Stimulated activated CD4-positive, alpha-beta T cell treated with anti-CD3 and anti-CD28 coated beads, Interleukin-15, amount 100 ng/mL, for 48 hours (primary cell): ENCODE measurements around the gene NUTM2G.
"Not testable (repeated sequence)": the region's sequence is repeated elsewhere in the genome, so short reads cannot be mapped to it uniquely, and the experiment has no call there.

ENCODE experiments used
- DNase-seq, 2 donors: peaks; one replicate each; pipeline ENCODE4 v3.0.0-alpha.2; 2020; ENCODE audit warnings: low read depth in 2 of 2

The NUTM2G gene

DNA sequence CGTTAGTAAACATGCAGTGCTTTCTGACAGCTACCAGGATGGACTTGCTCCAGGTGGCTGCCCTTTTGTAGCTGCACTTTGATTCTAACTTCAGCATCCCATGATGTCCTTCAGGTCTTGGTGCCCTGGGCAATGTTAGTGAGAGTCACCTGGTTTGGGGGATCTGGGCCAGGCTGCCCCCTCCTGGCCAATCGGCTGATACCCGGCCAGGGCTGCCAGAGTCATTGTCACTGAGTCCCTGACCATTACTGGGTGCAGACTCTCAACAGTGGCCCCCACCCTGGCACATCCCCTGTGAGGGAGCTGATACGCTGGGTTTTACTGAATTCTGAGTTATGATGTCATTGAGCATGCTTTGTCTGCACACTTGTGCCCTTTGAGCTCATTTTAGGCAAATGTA is 13.5 kb downstream of the NUTM2G start:
- not testable (repeated sequence) for DNase-seq

DNA sequence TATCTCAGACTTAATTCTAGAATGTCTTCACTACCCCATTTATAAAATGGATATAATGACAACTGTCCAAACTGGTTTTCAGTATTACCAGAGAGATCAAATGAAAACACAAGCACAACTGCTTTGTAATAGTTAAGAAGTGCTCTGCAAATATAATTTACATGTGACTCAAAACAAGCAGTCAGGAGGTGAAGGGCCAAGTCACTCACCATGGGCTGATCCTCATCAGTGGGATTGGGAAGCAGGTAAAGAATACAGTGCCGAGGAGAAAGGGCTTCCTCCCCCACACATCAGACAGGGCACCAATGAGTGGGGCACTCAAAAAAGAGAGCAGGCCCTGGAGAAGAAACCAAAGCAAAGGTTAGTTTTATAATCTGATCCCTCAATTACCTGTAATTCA is 20.7 kb downstream of the NUTM2G start:
- DNase-seq, result not testable (repeated sequence)

DNA sequence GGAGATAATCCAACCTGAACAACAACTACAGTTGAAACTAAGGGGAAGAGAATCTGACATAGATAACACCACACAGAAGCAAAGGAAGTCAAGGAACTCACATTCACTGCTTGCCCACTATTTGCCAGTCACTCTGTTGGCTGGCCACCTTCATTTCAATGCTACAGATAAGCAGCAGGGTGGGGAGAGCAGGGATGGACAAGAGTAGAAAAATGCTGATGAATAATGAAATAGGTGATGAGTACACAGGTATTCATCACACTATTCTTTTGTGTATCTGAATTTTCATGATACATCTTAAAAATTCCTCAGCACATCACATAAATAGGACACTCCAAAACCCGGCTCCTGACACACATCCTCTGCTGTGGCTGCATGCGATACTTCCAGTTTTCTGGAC is 21.9 kb downstream of the NUTM2G start:
- not testable (repeated sequence) for DNase-seq

DNA sequence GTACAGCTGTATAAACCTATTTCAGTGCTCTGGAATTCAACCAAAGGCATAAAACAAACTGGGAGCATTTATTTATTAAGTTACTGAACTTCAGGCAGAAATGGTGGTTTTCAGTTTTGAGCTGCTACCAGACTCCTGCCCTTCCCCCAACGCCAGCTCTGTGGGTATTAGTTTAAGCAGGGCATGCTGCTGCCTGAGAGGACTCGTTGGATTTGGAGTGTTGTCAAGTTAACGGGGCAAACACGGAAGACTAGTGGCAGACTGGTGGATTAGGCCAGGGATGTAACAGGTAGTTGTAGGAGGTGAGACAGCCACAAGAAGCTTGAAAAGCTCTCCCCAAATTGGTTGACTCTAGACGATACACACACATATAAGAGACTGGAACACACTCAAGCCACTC is 38.9 kb downstream of the NUTM2G start:
- DNase-seq, result not testable (repeated sequence)

DNA sequence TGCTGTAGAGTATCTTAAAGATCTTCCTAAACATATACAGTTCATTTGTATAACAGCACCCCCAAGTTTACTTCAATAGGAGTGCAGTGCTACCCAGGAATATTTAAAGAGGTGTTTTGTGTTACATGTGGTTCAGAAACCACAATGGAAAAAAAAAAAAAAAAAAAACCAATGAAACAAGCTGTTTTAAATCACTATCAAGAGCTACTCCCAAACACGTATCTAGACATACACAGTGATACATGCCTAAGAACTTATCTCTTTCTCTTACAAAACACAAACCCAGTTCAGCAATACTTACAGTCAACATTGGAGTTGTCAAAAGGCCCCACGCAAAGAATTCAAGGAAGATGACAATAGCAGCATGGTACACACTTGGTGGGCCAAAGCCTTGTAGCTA is 43.9 kb downstream of the NUTM2G start:
- DNase-seq, result not testable (repeated sequence)

DNA sequence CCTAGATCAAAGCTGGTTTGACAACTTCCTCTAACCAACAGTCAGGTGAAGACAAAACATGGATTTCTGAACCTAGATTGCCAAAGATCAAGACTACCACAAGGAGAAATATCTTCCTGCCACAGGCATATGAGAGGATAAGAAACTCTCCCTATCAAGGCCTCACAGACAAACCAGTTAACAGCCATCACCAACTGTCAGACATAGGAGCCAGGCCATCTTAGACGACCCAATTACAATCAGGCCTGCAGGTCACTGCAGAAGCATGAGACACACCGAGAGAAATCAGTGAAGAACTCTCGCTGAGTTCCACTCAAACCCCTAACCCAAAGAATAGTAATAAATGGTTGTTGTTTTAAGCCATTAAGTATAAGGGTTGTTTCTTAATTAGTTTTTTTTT is 45.4 kb downstream of the NUTM2G start:
- DNase-seq, result not testable (repeated sequence)

DNA sequence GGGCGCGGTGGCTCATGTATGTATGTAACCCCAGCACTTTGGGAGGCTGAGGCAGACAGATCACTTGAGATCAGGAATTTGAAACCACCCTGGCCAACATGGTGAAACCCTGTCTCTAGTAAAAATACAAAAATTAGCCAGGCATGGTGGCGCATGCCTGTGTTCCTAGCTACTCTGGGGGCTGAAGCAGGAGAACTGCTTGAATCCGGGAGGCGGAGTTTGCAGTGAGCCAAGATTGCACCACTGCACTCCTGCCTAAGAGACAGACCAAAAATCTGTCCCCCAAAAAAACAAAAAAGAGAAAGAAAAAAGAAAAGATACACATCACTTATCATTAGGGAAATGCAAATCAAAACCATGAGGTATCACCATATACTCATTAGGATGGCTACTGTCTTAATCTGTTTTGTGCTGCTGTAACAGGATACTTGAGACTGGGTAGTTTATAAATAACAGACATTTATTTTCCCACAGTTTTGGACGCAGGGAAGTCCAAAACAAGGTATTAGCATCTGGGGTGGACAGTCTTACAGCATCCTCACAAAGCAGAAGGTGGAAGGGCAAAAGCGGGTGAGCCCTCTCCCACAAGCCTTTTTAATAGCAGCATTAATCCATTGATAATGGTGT is 55.0 kb downstream of the NUTM2G start:
- not testable (repeated sequence) for DNase-seq

DNA sequence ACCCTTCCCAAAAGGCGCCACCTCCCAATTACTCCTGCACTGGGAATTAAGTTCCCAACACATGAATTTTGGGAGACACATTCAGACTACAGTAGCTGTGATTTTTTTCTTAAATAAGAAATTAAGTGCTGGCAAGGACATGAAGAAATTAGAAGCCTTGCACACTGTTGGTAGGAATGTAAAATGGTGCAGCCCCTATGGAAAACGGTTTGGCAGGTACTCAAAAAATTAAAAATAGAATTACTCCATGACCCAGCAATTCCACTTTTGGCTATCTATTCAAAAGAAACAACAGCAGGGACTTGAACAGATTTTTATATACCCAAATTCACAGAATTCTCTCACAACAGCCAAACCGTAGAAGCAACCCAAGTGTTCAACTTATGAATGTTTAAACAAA is 55.5 kb downstream of the NUTM2G start:
- DNase-seq, result not testable (repeated sequence)

DNA sequence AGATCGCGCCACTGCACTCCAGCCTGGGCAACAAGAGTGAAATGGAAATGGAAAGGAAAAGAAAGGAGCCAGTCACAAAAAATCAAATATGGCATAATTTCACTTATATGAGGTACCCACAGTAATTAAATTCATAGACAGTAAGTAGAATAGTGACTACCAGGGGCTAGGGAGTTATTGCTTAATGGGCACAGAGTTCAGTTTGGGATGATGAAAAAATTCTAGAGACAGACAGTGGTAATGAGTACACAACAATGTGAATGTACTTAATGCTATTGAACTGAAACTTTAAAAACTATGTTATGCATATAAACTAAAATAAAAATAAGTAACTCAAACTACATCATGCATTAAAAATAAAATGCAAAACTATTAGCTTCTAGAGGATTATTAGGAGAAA is 56.2 kb downstream of the NUTM2G start:
- DNase-seq, result not testable (repeated sequence)
